KMS-11 (cell line): Measurements from ENCODE around the gene LTB.

ENCODE experiments used
- H2AFZ ChIP-seq: fragments of 200-600 bp; sonication (generic); 2 replicates; pipeline ENCODE4 v1.6.1; 2016; ENCODE audit warnings: antibody characterized with exemption, mixed run types, low read depth
- H3K27ac ChIP-seq: fragments of 200-600 bp; sonication (generic); 2 replicates; pipeline ENCODE4 v1.6.1; 2016; ENCODE audit warnings: mild to moderate bottlenecking, mixed run types
- H3K27me3 ChIP-seq: fragments of 200-600 bp; sonication (generic); 2 replicates; pipeline ENCODE4 v1.6.1; 2017; ENCODE audit warnings: mild to moderate bottlenecking, low read depth, mixed run types, moderate library complexity; ENCODE audit not compliant: insufficient read depth
- H3K36me3 ChIP-seq: fragments of 200-600 bp; sonication (generic); 2 replicates; pipeline ENCODE4 v1.6.1; 2017; ENCODE audit warnings: mild to moderate bottlenecking, mixed run types; ENCODE audit not compliant: insufficient read depth
- H3K4me1 ChIP-seq: fragments of 200-600 bp; sonication (generic); 2 replicates; pipeline ENCODE4 v1.6.1; 2016; ENCODE audit warnings: mild to moderate bottlenecking, low read depth, mixed run types; ENCODE audit not compliant: poor library complexity, severe bottlenecking
- H3K4me2 ChIP-seq: fragments of 200-600 bp; sonication (generic); 2 replicates; pipeline ENCODE4 v1.7.0; 2016; ENCODE audit warnings: mild to moderate bottlenecking, mixed run types
- H3K4me3 ChIP-seq: fragments of 200-600 bp; sonication (generic); IDR thresholded peaks from 2 replicates; pipeline ENCODE4 v1.6.1; 2017; ENCODE audit warnings: low read depth, low read length, mixed read lengths; ENCODE audit not compliant: insufficient read depth
- H3K79me2 ChIP-seq: fragments of 200-600 bp; sonication (generic); 2 replicates; pipeline ENCODE4 v1.6.1; 2016; ENCODE audit warnings: low read depth, mixed run types; ENCODE audit not compliant: insufficient read depth
- H3K9ac ChIP-seq: fragments of 200-600 bp; sonication (generic); 2 replicates; pipeline ENCODE4 v1.6.1; 2016; ENCODE audit warnings: mild to moderate bottlenecking, mixed run types
- H4K20me1 ChIP-seq: fragments of 200-600 bp; sonication (generic); 2 replicates; pipeline ENCODE4 v1.6.1; 2016; ENCODE audit warnings: mild to moderate bottlenecking, mixed run types; ENCODE audit not compliant: insufficient read depth
- TF ChIP-seq, protein P1 (sequence below): fragments of 200-600 bp; sonication (generic); conservative IDR thresholded peaks from 2 replicates; pipeline ENCODE4 v1.6.1; 2017; ENCODE audit warnings: low read depth, mild to moderate bottlenecking, antibody characterized with exemption, low read length, moderate library complexity, mixed read lengths

Gene LTB

DNA sequence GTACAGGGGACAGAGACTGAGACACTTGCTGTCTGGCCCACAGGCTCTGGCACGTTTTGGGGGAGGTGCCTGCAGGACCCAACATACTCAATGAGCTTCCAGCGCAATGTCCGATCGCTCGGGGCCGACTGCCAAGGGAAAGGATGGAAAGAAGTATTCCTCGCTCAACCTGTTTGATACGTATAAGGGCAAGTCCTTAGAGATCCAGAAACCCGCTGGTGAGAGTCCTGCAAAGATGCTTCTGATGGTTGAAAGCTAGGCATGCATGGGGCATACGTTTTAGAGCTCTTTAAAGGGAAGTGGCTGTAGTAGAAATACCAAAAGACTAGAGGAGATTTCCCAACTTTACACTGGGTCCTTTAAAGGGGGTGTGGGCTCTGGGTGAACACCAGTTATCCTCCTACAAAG is 40.5 kb upstream of the LTB start:
- Histone ChIP-seq H3K9ac (no peak overlapping the region), H4K20me1 (no peaks in the 10 kb centered on the region), H3K4me3 (no peak overlapping the region), H3K4me1 (peaks cover 17% of the 10 kb centered on the region), H3K27me3 (no peaks in the 10 kb centered on the region), H3K4me2 (peak overlapping the region; percentile 92; the same call in 1 of the 2 replicates), H3K79me2 (peaks cover 39% of the 10 kb centered on the region), H2AFZ (no peak overlapping the region), H3K27ac (no peak overlapping the region), H3K36me3 (peaks cover 28% of the 10 kb centered on the region; the same call in 1 of the 2 replicates)
- TF ChIP-seq, protein P1, sequence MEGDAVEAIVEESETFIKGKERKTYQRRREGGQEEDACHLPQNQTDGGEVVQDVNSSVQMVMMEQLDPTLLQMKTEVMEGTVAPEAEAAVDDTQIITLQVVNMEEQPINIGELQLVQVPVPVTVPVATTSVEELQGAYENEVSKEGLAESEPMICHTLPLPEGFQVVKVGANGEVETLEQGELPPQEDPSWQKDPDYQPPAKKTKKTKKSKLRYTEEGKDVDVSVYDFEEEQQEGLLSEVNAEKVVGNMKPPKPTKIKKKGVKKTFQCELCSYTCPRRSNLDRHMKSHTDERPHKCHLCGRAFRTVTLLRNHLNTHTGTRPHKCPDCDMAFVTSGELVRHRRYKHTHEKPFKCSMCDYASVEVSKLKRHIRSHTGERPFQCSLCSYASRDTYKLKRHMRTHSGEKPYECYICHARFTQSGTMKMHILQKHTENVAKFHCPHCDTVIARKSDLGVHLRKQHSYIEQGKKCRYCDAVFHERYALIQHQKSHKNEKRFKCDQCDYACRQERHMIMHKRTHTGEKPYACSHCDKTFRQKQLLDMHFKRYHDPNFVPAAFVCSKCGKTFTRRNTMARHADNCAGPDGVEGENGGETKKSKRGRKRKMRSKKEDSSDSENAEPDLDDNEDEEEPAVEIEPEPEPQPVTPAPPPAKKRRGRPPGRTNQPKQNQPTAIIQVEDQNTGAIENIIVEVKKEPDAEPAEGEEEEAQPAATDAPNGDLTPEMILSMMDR: no peak

DNA sequence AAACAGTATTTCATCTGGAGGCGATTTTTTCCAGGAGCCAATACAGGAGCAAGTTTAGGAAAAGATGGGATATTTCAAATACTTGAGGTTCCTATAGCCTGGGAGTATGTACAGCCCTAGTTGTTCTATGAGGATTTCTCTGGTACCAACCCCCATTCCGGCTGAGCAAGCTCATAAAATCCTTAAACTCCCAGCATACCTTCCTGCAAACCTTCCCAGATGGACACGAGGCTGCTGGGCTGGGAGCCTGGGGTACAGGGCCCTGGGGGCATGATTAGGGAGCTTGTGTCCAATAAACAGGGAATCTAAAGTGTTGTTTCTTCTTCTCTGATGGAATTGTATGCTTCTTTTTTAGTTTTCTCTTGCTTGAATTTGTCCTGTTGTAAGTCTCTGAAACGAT is 39.8 kb upstream of the LTB start:
- peak overlapping the region; percentile 68; the same call in 1 of the 2 replicates for H3K27ac ChIP-seq
- peaks cover 39% of the 10 kb centered on the region for H3K79me2 ChIP-seq
- H4K20me1 ChIP-seq: no peaks in the 10 kb centered on the region
- H3K36me3 ChIP-seq: peaks cover 26% of the 10 kb centered on the region; the same call in 1 of the 2 replicates
- H3K27me3 ChIP-seq: no peaks in the 10 kb centered on the region
- H2AFZ ChIP-seq: no peak overlapping the region
- H3K4me3 ChIP-seq: peak overlapping the region; percentile 51
- H3K4me1 ChIP-seq: peaks cover 24% of the 10 kb centered on the region
- H3K4me2 ChIP-seq: peak overlapping the region; percentile 92
- peak overlapping the region; percentile 94; the same call in 1 of the 2 replicates for H3K9ac ChIP-seq
- TF ChIP-seq, protein P1: no peak

DNA sequence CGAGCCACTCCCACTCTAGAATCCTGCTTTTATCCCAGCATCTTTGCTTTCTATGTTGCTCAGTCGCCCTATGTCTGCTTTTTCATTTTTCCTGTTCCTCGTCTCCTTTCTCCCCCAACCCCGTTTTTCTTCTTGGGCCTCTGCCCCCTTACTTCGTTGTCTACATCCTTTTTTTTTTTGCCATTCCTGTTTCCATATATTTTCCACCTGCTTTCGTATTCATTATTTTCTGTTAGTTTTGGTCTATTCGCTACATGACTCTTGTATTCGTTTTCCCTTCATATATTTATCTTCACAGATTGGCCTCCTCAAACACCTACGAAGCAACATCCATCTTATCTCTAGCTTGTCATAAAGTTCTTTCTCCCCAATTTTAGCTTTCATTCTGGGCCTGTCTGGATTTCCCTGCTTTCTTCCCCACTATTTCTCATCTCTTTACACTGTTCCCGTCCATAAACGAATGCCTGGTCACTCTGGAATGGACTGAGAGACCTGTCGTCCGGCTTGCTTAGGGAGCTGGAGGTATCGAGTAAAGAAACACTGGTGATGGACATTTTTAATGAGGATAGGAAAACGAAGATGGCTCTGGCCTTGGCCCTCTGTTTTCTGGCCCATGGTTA is 39.2 kb upstream of the LTB start:
- TF ChIP-seq, protein P1: no peak
- no peaks in the 10 kb centered on the region for H3K27me3 ChIP-seq
- H4K20me1 ChIP-seq: no peaks in the 10 kb centered on the region
- H2AFZ ChIP-seq: peak overlapping the region; percentile 22; the same call in 1 of the 2 replicates
- peaks cover 25% of the 10 kb centered on the region; the same call in 1 of the 2 replicates for H3K36me3 ChIP-seq
- peak overlapping the region; percentile 94 for H3K9ac ChIP-seq
- peaks cover 39% of the 10 kb centered on the region for H3K79me2 ChIP-seq
- peak overlapping the region; percentile 51 for H3K4me3 ChIP-seq
- H3K27ac ChIP-seq: peak overlapping the region; percentile 68
- peaks cover 30% of the 10 kb centered on the region for H3K4me1 ChIP-seq
- peak overlapping the region; percentile 92 for H3K4me2 ChIP-seq

DNA sequence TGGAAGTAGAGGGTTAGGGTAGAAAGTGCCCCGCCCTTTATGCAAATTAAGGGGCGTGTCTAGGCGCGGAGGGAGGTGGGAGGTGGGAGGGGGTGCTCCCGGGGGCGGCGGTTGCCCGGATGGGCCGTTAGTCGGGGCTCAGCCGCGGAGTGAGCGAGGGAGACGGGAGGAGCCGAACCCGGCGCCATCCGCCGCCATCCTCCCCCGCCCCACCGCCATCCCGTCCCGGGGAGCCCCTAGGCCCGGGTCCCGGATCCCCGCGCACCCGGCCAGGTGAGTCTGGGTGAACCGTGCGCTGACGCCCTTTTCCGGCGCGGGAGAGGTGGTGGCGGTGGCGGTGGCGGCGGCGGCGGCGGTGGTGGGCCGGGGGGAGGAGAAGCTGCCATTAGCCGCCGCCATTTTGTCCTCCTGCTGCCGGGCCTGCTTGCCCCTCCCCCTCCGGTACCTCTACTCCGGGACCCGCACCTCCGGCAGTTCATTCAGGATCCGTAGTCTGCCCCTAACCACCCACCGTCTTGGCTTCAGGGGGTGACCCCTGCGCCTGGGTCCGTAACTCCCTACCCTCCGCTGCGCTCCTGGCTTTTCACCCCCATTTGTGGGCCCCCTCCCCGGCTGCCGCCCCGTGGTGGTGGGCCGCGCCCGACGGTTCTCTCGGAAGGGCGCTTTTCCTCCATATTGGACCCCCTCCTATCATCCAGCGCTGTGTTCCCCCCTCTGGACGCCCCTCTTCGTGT is 38.5 kb upstream of the LTB start, which contains the start of gene PRRC2A:
TSS of gene PRRC2A (plus strand) at position 130 of the 734 bp plus-strand sequence. CDS start 2,075 bp downstream, outside the sequence.
- H3K4me1 ChIP-seq: peaks cover 32% of the 10 kb centered on the region
- H3K79me2 ChIP-seq: peaks cover 39% of the 10 kb centered on the region
- peak within 1 kb of the TSS; percentile 48 for H2AFZ ChIP-seq
- H3K27me3 ChIP-seq: no peaks in the 10 kb centered on the region
- H3K9ac ChIP-seq: peak within 1 kb of the TSS; percentile 94
- peaks cover 20% of the 10 kb centered on the region; the same call in 1 of the 2 replicates for H3K36me3 ChIP-seq
- H3K4me2 ChIP-seq: peak within 1 kb of the TSS; percentile 92
- H3K4me3 ChIP-seq: peak within 1 kb of the TSS; percentile 51
- H3K27ac ChIP-seq: peak within 1 kb of the TSS; percentile 87
- H4K20me1 ChIP-seq: no peaks in the 10 kb centered on the region
- TF ChIP-seq, protein P1: no peak
